CD4-positive, alpha-beta T cell treated with Interleukin-21 for 1 hour (primary cell): ENCODE data around the gene TEX13D.

Experiments
- DNase-seq: peaks from one replicate; pipeline ENCODE4 v3.0.0-alpha.2; 2020

TEX13D gene

GRCh38 chrX:124348885-124349453 is 16.5 kb downstream of the TEX13D start:
- no peak for DNase-seq

GRCh38 chrX:124354648-124355047 is 22.2 kb downstream of the TEX13D start:
- DNase-seq = no peak

GRCh38 chrX:124358800-124359383 is 26.4 kb downstream of the TEX13D start:
- peak; percentile 45 for DNase-seq

DNA sequence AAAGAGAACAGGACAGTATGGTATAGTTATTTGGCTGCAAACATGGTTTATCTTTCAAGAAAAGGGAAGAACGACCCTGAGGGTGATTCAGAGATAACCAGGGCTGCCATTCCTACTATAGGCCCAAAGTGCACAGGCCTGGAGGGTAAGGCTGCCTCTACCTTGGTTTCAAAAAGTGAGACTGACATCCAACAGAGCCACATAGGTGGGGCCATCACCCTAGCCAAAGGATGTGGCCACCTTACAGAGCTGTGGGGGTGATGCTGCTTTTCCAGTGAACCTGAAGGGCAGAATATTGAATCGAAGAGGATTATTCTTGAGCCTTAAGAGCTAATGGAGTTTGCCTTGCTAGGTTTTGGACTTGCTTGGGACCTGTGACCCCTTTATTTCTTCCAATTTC is 29.6 kb downstream of the TEX13D start:
- DNase-seq = no peak

- no peak for DNase-seq
These were observed 30.3 kb downstream of the TEX13D start for GRCh38 chrX:124362761-124363160.

DNA sequence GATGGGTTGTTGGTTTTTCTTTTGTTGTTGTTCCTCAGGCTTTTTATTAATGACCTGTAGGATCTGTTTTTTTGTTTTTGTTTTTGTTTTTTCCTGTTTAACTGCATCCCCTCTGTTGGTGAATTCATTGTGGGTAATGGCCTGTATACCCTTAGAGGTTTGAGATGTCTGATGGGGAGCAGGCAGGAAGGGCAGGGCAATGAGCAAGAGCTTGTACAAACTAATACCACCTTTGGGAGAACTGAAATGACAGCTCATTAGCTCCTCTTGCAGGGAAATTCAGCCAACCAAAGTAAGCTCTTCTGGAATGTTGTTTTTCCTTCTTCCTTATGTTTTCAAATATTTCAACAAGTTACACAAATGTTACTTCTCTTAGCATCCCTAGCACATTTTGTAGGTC is 37.3 kb downstream of the TEX13D start:
- no peak for DNase-seq

- no peak for DNase-seq
These were observed 40.9 kb downstream of the TEX13D start for GRCh38 chrX:124373348-124373747.

DNA sequence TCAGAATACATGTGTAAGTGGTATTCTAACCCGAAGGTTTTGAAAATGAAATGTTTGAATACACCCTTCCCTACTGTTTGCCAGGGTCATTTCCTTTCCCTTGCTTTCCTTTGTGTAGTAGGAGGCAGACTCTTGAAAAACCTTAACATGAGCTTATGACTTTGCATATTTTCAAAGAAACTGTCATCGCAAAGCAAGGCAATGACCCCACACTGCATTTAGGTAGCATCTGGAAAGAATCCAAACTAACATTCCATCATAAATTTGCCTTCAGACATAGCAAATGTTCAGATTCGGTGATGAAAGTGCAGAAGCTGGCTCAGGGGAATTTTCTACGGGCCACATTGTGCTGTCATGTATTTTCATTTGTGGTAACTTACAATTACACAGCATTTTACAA is 46.2 kb downstream of the TEX13D start:
- DNase-seq = no peak

- DNase-seq = no peak
These were observed 50.9 kb downstream of the TEX13D start for GRCh38 chrX:124383354-124383753.

DNA sequence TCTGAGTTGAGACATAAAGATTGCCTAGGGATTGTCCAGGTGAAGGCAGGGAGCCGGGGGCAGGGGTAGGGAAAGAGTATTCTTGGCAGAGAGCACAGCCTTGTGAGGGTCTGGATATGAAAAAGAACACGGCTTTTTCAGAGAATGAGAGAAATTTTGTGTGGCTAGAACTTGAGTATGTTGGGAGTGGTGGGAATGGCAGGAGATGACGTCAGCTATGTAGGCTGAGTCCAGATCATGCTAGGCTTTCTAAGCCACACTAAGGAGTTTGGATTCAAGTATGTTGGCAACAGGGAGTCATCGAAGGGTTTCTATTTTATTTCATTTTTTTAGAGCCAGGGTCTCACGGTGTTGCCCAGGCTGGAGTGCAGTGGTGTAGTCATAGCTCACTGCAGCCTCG is 53.9 kb downstream of the TEX13D start:
- DNase-seq = no peak
